Stomach (tissue), 9 donors: ENCODE data around the gene COPG2. TPM values are rescaled to one million over a fixed set of nuclear protein-coding genes. Genes with fewer than 3 reads are reported as not detected.

Experiments used
- DNase-seq, 2 donors: peaks; one replicate each; pipeline versions ENCODE4 v3.0.0 to v3.0.0-alpha.2; 2013 to 2019
- H3K27ac ChIP-seq, 5 donors: fragments of 200-600 bp in 4 of 5; sonication (generic) in 4 of 5; one replicate each; pipeline ENCODE4 v1.5.1; 2013 to 2019; ENCODE audit warnings: mild to moderate bottlenecking in 1 of 5, moderate library complexity in 1 of 5
- H3K27me3 ChIP-seq, 3 donors: fragments of 200-600 bp; sonication (generic); one replicate each; pipeline ENCODE4 v1.5.1; 2017 to 2019; ENCODE audit warnings: mixed run types in 1 of 3
- H3K36me3 ChIP-seq, 4 donors: fragments of 200-600 bp; sonication (generic); 1 replicate in 3 of 4; 2 replicates in 1 of 4; pipeline ENCODE4 v1.5.1; 2016 to 2019
- H3K4me1 ChIP-seq, 4 donors: fragments of 200-600 bp; sonication (generic); one replicate each; pipeline ENCODE4 v1.5.1; 2016 to 2019
- H3K4me3 ChIP-seq, 4 donors: fragments of 200-600 bp; sonication (generic) in 3 of 4; one replicate each; pipeline ENCODE4 v1.5.1; 2016 to 2019; ENCODE audit warnings: mild to moderate bottlenecking in 1 of 4
- H3K9me3 ChIP-seq, 4 donors: fragments of 200-600 bp; sonication (generic); one replicate each; pipeline ENCODE4 v1.5.1; 2016 to 2019
- CTCF ChIP-seq, 7 experiments: fragments of 450-650 bp in 4 of 7; fragments of 200-600 bp in 3 of 7; sonication (generic) in 3 of 7; IDR thresholded peaks; one replicate each; pipeline ENCODE4 v1.5.1; 2016 to 2019; ENCODE audit warnings: antibody characterized with exemption in 7 of 7, control low read depth in 2 of 7, mild to moderate bottlenecking in 1 of 7
- EP300 ChIP-seq: sonication (generic); formaldehyde crosslinking; IDR thresholded peaks from one replicate; pipeline ENCODE4 v1.6.1; 2017; ENCODE audit warnings: antibody characterized with exemption
- POLR2A ChIP-seq, 4 donors: fragments of 450-650 bp; IDR thresholded peaks; one replicate each; pipeline ENCODE4 v1.6.1; 2016; ENCODE audit warnings: antibody characterized with exemption in 4 of 4, control low read depth in 2 of 4, mild to moderate bottlenecking in 1 of 4, moderate library complexity in 1 of 4
- POLR2AphosphoS5 ChIP-seq, 3 donors: sonication (generic); formaldehyde crosslinking; IDR thresholded peaks; one replicate each; pipeline ENCODE4 v1.6.1; 2016; ENCODE audit warnings: antibody characterized with exemption in 3 of 3
- WGBS, 5 donors: extraction: QIAGEN DNeasy Blood & Tissue Kit in 3 of 5; methylation state at CpG; one replicate each; pipeline versions ENCODE4 v1.1.5 to v1.1.7; 2013 to 2018; 5-methylcytosine and 5-hydroxymethylcytosine counted together
- intact Hi-C: fragments of 100-400 bp; cut with DNase I; formaldehyde crosslinking; loops from one replicate; pipeline ENCODE4 v1.15.1; 2023; ENCODE audit warnings: low total_unique reads
- polyA plus RNA-seq, 3 donors: library from polyadenylated mRNA; stranded (reverse); fragments of 200-250 nt; gene quantifications; one replicate each; pipeline ENCODE4 v1.2.3, GENCODE V29; 2013
- total RNA-seq, 5 donors: library from RNA; depleted of rRNA; stranded (reverse); fragments of >200 nt; gene quantifications; one replicate each; pipeline versions ENCODE4 v1.1.0 to v1.2.3, GENCODE V29; 2014 to 2016
- donor health status: healthy with polysubstance abuse.
- donor health status: Bipolar disorder and iron deficiency.
- donor health status: healthy.

COPG2 gene
- total and polyA plus RNA-seq, 8 donors: 6.6 to 50.0 (median 7.7) TPM

- no peaks in the 10 kb centered on the region for H3K36me3 ChIP-seq
- H3K4me1 ChIP-seq: peaks cover 20 to 56% (median 37%) of the 10 kb centered on the region in 4 donors
- DNase-seq: peak; percentile 80 to 92
- peak overlapping the region; percentile 44 to 73 (median 56) for H3K4me3 ChIP-seq
- 4 to 14% (median 8%) methylated on average over 37 to 67 of the region's 67 CpGs for WGBS, 5 donors
- no peaks in the 10 kb centered on the region for H3K9me3 ChIP-seq
- H3K27me3 ChIP-seq: peaks cover 0 to 45% (median 7%) of the 10 kb centered on the region in 3 donors
- intact Hi-C loops: no loop called here
- peak overlapping the region; percentile 42 to 64 (median 60) for H3K27ac ChIP-seq
- TF ChIP-seq POLR2A (IDR thresholded peaks at IDR 0.05): no peak
- peak in 1 of 3 donors; percentile 32 for TF ChIP-seq POLR2AphosphoS5 (IDR thresholded peaks at IDR 0.05)
- no peak for TF ChIP-seq EP300
- TF ChIP-seq CTCF (IDR thresholded peaks at IDR 0.05): peak in 5 of 7 experiments; percentile 34 to 68 (median 62)
These were observed 182.2 kb downstream of the COPG2 start for GRCh38 chr7:130486114-130486953.

- H3K27me3 ChIP-seq: peaks cover 0 to 39% (median 3%) of the 10 kb centered on the region in 3 donors
- WGBS, 5 donors: 69 to 82% (median 75%) methylated on average over 11 of the region's 11 CpGs
- peaks cover 15 to 50% (median 31%) of the 10 kb centered on the region in 4 donors for H3K4me1 ChIP-seq
- TF ChIP-seq EP300: no peak
- TF ChIP-seq POLR2AphosphoS5 (IDR thresholded peaks at IDR 0.05): no peak
- peak overlapping the region in 3 of 5 donors; percentile 49 to 63 (median 60) for H3K27ac ChIP-seq
- H3K36me3 ChIP-seq: no peaks in the 10 kb centered on the region
- H3K9me3 ChIP-seq: no peaks in the 10 kb centered on the region
- no peak for DNase-seq
- H3K4me3 ChIP-seq: peak overlapping the region; percentile 44 to 73 (median 56)
- intact Hi-C loops: no loop called here
These were observed 182.8 kb downstream of the COPG2 start for GRCh38 chr7:130485734-130486113.

GRCh38 chr7:130483031-130483430 is 185.5 kb downstream of the COPG2 start:
- Histone ChIP-seq H3K4me1 (peaks cover 13 to 34% (median 19%) of the 10 kb centered on the region in 4 donors), H3K4me3 (no peak overlapping the region), H3K9me3 (peaks cover 0 to 5% (median under 1%) of the 10 kb centered on the region in 4 donors), H3K27me3 (peaks cover 0 to 31% (median 3%) of the 10 kb centered on the region in 3 donors), H3K36me3 (no peaks in the 10 kb centered on the region), H3K27ac (no peak overlapping the region)
- intact Hi-C loops: no loop called here
- TF ChIP-seq EP300 (no peak), CTCF (IDR thresholded peaks at IDR 0.05) (no peak), POLR2AphosphoS5 (IDR thresholded peaks at IDR 0.05) (no peak), POLR2A (IDR thresholded peaks at IDR 0.05) (no peak)
- WGBS, 5 donors: 92 to 97% (median 94%) methylated on average over 3 of the region's 3 CpGs
- no peak for DNase-seq

- DNase-seq: peak; percentile 26 to 29
- Histone ChIP-seq H3K27ac (no peak overlapping the region), H3K27me3 (peaks cover 0 to 30% (median 3%) of the 10 kb centered on the region in 3 donors), H3K4me3 (no peak overlapping the region), H3K9me3 (peaks cover 0 to 13% (median 4%) of the 10 kb centered on the region in 4 donors), H3K36me3 (no peaks in the 10 kb centered on the region), H3K4me1 (peaks cover 13 to 32% (median 16%) of the 10 kb centered on the region in 4 donors)
- TF ChIP-seq POLR2AphosphoS5 (IDR thresholded peaks at IDR 0.05) (no peak), CTCF (IDR thresholded peaks at IDR 0.05) (no peak), EP300 (no peak), POLR2A (IDR thresholded peaks at IDR 0.05) (no peak)
- WGBS, 5 donors: 27 to 74% (median 47%) methylated on average over 1 of the region's 1 CpG
- intact Hi-C loops: no loop called here
These were observed 186.7 kb downstream of the COPG2 start for GRCh38 chr7:130481898-130482297.
